Psoas muscle (tissue), 8 donors: Measurements from ENCODE around the gene ST6GALNAC3. TPM values are rescaled to one million over a fixed set of nuclear protein-coding genes. Genes with fewer than 3 reads are reported as not detected.

Experiments
- ATAC-seq, 4 donors: fragments of 200-7000 bp; cut with Tn5 transposase; one replicate each; pipeline ENCODE4 v1.9.1; 2020; ENCODE audit warnings: moderate library complexity in 3 of 4, mild to moderate bottlenecking in 2 of 4
- DNase-seq, 2 donors: peaks; one replicate each; pipeline ENCODE4 v3.0.0-alpha.2; 2020
- H3K27ac ChIP-seq: fragments of 200-600 bp; one replicate; pipeline ENCODE4 v1.8.0; 2022
- H3K27me3 ChIP-seq, 3 donors: fragments of 200-600 bp in 1 of 3; one replicate each; pipeline versions ENCODE4 v1.6.1 to v1.8.0; 2013 to 2022; ENCODE audit warnings: low read length in 2 of 3, mild to moderate bottlenecking in 2 of 3, moderate library complexity in 1 of 3; ENCODE audit not compliant: insufficient read depth in 3 of 3
- H3K36me3 ChIP-seq, 2 donors: fragments of 200-600 bp in 1 of 2; one replicate each; pipeline versions ENCODE4 v1.6.1 to v1.8.0; 2013 to 2022; ENCODE audit warnings: low read depth in 1 of 2, mild to moderate bottlenecking in 1 of 2, moderate library complexity in 1 of 2; ENCODE audit not compliant: insufficient read depth in 1 of 2
- H3K4me1 ChIP-seq: fragments of 200-600 bp; one replicate; pipeline ENCODE4 v1.8.0; 2022
- H3K4me3 ChIP-seq: fragments of 200-600 bp; one replicate; pipeline ENCODE4 v1.8.0; 2022; ENCODE audit warnings: mild to moderate bottlenecking
- H3K9me3 ChIP-seq: fragments of 200-600 bp; one replicate; pipeline ENCODE4 v1.8.0; 2022
- CTCF ChIP-seq: fragments of 200-600 bp; IDR thresholded peaks from one replicate; pipeline ENCODE4 v1.8.0; 2022; ENCODE audit warnings: antibody characterized with exemption
- WGBS, 3 donors: extraction: QIAGEN DNeasy Blood & Tissue Kit; methylation state at CpG; one replicate each; pipeline versions ENCODE4 v1.1.6 to v1.1.7; 2013; 5-methylcytosine and 5-hydroxymethylcytosine counted together
- intact Hi-C, 2 donors: fragments of 100-400 bp; cut with DNase I; formaldehyde crosslinking; loops; one replicate each; pipeline versions ENCODE4 v1.11.0 to v1.14.2; 2022
- polyA plus RNA-seq, 3 donors: library from polyadenylated mRNA; stranded (reverse); fragments of 200-250 nt; gene quantifications; one replicate each; pipeline ENCODE4 v1.2.3, GENCODE V29; 2013
- total RNA-seq, 4 donors: library from RNA; stranded (reverse); fragmentation: NEBNext Ultra II Directional in 2 of 4; extraction: Animal tissue kit (Norgen Biotek cat#: 25700) in 2 of 4; gene quantifications; one replicate each; pipeline versions ENCODE4 v1.2.1 to v1.2.4, GENCODE V29; 2021 to 2023
- donor health status: healthy with polysubstance abuse.
- donor health status: DM: no; HTN: no; CAD: no; lungs with moderate emphysema.
- donor health status: Bipolar disorder and iron deficiency.
- donor health status: healthy.
- donor health status: DM: yes; HTN: yes; CAD: no.
- donor health status: DM: no; HTN: no; CAD: no.
- donor health status: DM: no; HTN: no; CAD: no.
- donor health status: DM: yes; HTN: yes; CAD: no.

The ST6GALNAC3 gene
- total and polyA plus RNA-seq, 7 donors: 1.3 to 5.4 (median 2.3) TPM

DNA sequence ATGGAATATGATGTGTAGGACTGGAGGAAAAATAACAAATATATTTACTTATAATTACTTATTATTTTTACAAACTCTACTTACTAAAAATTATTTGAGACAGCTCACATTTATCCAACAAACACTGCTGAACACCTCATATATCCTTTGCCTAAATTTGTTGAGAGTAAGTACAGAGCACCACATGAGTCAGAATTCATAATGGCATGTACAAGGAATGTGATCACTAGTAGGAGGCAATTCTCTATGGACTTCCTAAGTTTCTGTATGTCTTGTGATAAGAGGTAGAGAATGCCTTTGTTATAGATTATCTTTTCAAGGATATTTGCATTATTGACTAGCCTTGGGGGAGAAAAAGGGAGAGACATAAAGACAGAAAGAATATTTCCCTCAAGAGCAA, 8.2 kb upstream of the ST6GALNAC3 start:
- TF ChIP-seq CTCF: no peak
- Histone ChIP-seq H3K27me3 (no peaks in the 10 kb centered on the region), H3K9me3 (no peaks in the 10 kb centered on the region), H3K4me1 (no peaks in the 10 kb centered on the region), H3K36me3 (no peaks in the 10 kb centered on the region), H3K27ac (no peak overlapping the region), H3K4me3 (no peak overlapping the region)
- intact Hi-C loops: no loop called here
- DNase-seq (no peak), ATAC-seq (no peak)

- Histone ChIP-seq H3K27ac (no peak overlapping the region), H3K4me1 (no peaks in the 10 kb centered on the region), H3K27me3 (no peaks in the 10 kb centered on the region), H3K9me3 (no peaks in the 10 kb centered on the region), H3K36me3 (no peaks in the 10 kb centered on the region), H3K4me3 (no peak overlapping the region)
- no peak for TF ChIP-seq CTCF
- WGBS, 3 donors: 40 to 56% (median 56%) methylated on average over 1 of the region's 1 CpG
- DNase-seq (no peak), ATAC-seq (no peak)
- intact Hi-C loops: no loop called here
Measured at GRCh38 chr1:76068542-76068941, 6.0 kb upstream of the ST6GALNAC3 start.

DNA sequence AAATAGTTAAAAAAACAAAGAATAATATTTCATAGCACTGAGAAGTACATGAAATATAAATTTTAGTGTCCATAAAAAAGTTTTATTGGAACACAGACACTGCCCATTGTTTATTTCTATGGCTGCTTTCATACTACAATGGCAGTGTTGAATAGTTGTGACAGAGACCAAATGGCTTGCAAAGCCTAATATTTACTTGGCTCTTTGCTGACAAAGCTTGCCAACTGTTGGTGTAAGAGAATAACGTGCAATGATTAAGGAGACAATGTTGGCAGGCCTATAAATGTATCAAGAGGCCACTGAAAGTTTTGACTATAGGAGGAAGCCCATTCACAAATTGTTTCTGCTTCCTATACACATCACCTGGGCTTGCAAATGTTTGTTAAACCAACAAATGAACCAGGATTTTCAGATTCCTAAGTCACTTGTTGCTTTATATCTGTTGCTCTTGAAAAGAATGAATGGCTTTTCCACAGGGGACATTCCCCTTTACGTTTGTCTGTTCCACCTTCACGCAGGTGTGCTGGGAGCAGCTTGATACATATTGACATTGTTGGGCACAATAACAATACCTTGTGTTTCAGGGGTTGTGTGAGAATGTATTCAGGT, 5.5 kb upstream of the ST6GALNAC3 start:
- no peak for TF ChIP-seq CTCF
- Histone ChIP-seq H3K27me3 (no peaks in the 10 kb centered on the region), H3K36me3 (no peaks in the 10 kb centered on the region), H3K4me3 (no peak overlapping the region), H3K9me3 (no peaks in the 10 kb centered on the region), H3K4me1 (peaks cover 3% of the 10 kb centered on the region), H3K27ac (no peak overlapping the region)
- intact Hi-C loops: no loop called here
- 50 to 54% (median 50%) methylated on average over 3 of the region's 3 CpGs for WGBS, 3 donors
- DNase-seq: no peak
- no peak for ATAC-seq

- Histone ChIP-seq H3K4me3 (no peak overlapping the region), H3K4me1 (peaks cover 4% of the 10 kb centered on the region), H3K27ac (no peak overlapping the region), H3K9me3 (no peaks in the 10 kb centered on the region), H3K36me3 (no peaks in the 10 kb centered on the region), H3K27me3 (no peaks in the 10 kb centered on the region)
- no peak for TF ChIP-seq CTCF
- WGBS, 3 donors: 61 to 75% (median 71%) methylated on average over 3 of the region's 3 CpGs
- no peak for DNase-seq
- intact Hi-C loops: no loop called here
- ATAC-seq: no peak
Measured at GRCh38 chr1:76070538-76070937, 4.0 kb upstream of the ST6GALNAC3 start.

- no peak overlapping the region for H3K27ac ChIP-seq
- no peaks in the 10 kb centered on the region for H3K36me3 ChIP-seq
- ATAC-seq (no peak), DNase-seq (no peak)
- H3K9me3 ChIP-seq: no peaks in the 10 kb centered on the region
- H3K4me1 ChIP-seq: peaks cover 4% of the 10 kb centered on the region
- intact Hi-C loops: no loop called here
- 77 to 85% (median 80%) methylated on average over 5 of the region's 5 CpGs for WGBS, 3 donors
- H3K4me3 ChIP-seq: no peak overlapping the region
- no peaks in the 10 kb centered on the region for H3K27me3 ChIP-seq
- no peak for TF ChIP-seq CTCF
Measured at GRCh38 chr1:76073481-76073880, 1.1 kb upstream of the ST6GALNAC3 start.
